22Rv1 (cell line): ENCODE results near the gene LMNB1.

Source experiments
- H3K27ac ChIP-seq: fragments of 450-650 bp; 2 replicates; pipeline ENCODE4 v1.5.1; 2017
- CTCF ChIP-seq: fragments of 450-650 bp; IDR thresholded peaks from 2 replicates; pipeline ENCODE4 v1.5.1; 2017; ENCODE audit warnings: mild to moderate bottlenecking
- ZFX ChIP-seq: fragments of 450-650 bp; IDR thresholded peaks from 2 replicates; pipeline ENCODE4 v1.6.1; 2017; ENCODE audit warnings: antibody characterized with exemption, borderline replicate concordance

LMNB1 gene

DNA sequence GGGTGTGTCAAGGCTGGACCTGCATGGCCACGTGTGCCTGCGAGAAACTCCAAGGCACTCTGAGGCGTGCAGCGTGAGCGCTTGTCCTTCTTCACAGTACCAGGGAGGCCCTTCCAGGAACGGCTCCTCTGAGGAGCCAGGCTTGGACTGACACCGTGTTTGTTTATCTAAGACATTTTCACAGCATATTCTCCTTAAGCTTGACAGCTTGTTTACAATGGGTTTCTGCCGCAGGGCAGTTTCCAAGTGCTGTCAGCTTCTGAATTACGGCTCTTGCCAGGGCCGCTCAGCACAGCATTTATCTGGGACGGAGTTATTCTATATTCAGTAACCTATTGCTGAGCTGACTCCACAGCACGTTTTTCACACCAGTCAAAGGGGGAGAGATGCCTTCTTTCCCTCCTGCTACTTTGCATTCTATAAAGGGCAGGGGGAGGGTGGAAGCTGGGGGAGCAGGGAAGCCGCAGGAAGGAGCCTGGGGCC is 98.4 kb downstream of the LMNB1 start:
- H3K27ac ChIP-seq = no peak overlapping the region
- TF ChIP-seq CTCF = no peak
- TF ChIP-seq ZFX = no peak

DNA sequence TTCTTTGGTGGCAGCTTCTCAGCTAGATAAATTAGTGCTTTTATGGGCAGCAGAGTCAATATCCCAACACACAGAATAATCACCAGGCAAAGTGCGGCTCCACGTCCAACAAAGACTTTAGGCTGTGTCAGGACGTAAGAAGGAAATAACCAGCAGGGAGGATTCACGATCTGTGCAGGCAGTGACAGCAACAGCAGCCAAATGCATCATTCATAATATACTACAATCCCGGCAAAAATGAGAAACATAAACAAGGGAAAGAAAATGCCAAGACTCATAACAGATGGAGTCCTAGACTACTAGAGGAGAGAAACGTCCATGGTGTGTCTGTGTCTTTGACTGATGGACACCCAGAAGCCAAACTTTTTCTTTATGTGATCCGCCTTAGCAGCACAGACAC is 100.7 kb downstream of the LMNB1 start:
- no peak overlapping the region for H3K27ac ChIP-seq
- no peak for TF ChIP-seq CTCF
- no peak for TF ChIP-seq ZFX

GRCh38 chr5:126878085-126878484 is 101.1 kb downstream of the LMNB1 start:
- TF ChIP-seq ZFX (no peak), CTCF (no peak)
- no peak overlapping the region for H3K27ac ChIP-seq

- TF ChIP-seq ZFX (no peak), CTCF (no peak)
- H3K27ac ChIP-seq = no peak overlapping the region
Measured at GRCh38 chr5:126878634-126879033, 101.7 kb downstream of the LMNB1 start.

DNA sequence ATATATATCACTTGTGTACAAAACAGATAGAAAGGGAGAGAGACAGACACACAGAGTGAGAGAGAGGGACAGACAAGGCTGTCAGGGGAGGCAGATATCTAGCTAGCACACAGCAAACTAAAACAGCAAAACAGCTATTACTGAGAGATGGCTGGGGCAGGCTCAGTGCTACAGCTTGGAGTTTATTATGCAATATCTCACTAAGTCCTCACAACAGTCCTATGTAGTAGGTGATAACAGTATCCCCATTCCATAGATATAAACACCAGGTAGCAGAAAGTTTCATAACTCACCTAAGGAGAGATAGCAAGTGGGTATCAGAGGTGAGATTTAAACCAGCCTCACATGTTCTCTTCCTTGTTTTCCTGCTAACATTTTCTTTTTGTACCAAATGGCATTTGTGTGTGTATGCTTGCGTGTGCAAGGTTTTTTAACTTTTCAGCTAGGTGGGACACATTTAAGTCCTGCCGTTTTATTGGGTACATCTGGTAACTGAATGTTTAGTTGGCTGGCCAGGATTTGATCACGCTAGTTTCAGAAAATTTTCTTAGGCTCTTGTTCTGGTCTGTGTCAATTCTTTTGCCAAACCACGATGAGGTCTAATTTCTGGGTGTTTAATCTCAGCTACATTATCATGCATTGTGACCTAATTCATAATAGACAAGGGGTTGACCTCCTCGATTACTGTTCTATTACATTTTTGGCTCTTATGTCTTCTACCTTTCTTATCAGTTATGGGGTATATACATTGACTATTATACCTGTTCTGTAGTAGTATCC is 105.1 kb downstream of the LMNB1 start:
- no peak overlapping the region for H3K27ac ChIP-seq
- TF ChIP-seq CTCF (no peak), ZFX (no peak)

DNA sequence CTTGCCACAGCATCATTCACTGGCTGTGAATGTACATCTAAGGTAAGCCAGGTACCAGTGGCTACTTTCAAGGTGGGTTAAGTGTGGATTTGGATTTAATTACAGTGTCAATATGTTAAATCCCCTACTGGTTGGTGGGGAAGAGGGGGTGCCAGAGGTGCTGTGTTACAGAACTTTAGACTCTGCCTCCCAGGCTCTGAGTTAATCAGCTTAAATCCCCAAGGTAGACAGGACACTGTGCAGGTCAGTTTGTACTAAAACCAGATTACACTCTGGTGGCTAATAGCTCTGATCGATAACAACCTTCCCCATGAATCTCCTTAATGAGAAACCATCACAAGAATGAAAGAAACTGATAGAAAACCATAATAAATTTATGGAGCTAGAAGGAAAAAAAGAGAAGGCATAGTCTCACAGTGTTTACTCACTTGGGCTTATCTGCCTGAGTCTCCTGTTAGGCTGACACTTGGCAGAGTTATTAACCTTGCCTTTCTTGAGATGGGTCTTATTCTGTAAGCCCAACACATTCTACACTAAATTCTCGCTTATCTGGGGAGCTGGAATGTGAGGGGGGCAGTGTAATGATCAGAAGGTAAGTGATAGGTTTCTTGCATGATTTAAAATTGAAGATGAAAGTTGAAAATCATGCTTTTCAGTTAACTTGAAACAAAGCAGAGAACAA is 106.8 kb downstream of the LMNB1 start:
- no peak for TF ChIP-seq CTCF
- TF ChIP-seq ZFX = no peak
- no peak overlapping the region for H3K27ac ChIP-seq

DNA sequence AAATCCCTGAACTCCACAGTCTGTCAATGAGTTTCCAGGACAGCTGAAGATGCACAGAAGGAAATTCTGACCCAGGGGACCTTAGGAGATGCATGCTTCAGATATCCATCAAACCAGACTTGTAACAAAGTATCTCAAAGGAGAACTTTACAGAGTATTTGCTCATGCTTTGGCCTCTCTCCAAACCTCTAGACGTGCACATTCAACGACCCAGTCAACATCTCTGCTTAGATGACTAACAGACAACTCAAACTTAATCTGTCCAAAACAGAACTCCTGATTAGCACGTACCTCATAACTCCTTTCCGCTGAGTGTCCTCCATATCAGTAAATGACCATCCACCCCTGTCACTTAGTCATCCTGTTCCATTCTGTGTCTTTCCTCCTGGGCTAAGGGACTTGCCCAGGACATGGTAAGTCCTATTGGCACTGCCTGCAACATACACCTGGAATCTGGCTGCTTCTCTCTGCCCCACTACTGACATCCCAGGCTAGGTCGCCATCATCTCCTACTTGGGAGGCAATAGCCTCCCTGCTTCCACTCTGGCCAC is 107.4 kb downstream of the LMNB1 start:
- no peak overlapping the region for H3K27ac ChIP-seq
- TF ChIP-seq ZFX = no peak
- no peak for TF ChIP-seq CTCF
